ENCODE results near the gene ZNF646. TPM values are rescaled to one million over a fixed set of nuclear protein-coding genes. Genes with fewer than 3 reads are reported as not detected.

The ZNF646 gene
- total and polyA plus RNA-seq, 2 of the 13 experiments (the other 11 are each of a cell fraction or from before 2014, with no cell fraction given) = 3.4 to 10.9 TPM

DNA sequence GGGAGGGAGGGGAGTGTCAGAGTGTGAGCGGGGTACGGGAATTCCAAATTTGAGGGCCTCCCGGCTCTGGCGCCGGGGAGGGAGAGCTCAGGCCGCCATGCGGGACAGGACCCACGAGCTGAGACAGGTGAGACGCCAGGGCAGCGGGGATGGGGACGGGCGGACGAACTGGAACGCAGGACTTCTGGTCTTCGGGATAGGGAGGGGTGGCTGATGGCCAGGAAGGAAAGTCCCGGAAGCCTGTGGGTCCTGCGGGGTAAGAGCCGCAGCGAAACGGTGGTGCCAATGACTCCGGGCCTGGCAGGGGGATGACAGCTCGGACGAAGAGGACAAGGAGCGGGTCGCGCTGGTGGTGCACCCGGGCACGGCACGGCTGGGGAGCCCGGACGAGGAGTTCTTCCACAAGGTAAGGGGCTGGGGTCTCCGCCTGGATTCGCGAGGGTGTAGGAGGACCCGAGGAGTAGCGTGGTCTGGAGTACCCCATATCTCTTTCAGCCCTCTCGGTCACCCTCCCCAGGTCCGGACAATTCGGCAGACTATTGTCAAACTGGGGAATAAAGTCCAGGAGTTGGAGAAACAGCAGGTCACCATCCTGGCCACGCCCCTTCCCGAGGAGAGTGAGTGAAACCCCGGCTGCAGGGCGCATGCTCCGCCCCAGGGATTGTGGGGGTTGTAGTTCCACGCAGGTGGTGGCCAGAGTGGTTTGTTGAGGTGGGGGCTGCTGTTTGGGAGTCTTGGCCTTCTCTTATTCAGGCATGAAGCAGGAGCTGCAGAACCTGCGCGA is 40.3 kb upstream of the ZNF646 start (continued):
- TF ChIP-seq, protein P1, sequence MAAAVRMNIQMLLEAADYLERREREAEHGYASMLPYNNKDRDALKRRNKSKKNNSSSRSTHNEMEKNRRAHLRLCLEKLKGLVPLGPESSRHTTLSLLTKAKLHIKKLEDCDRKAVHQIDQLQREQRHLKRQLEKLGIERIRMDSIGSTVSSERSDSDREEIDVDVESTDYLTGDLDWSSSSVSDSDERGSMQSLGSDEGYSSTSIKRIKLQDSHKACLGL (CRISPR knock-in tag; IDR thresholded peaks at IDR 0.05) = peak; percentile 15; the same call in 1 of the 2 replicates
- no peak; the same call in 1 of the 2 replicates for TF ChIP-seq KAT7 (CRISPR knock-in tag; IDR thresholded peaks at IDR 0.05; ENCODE audit: borderline replicate concordance)
- TF ChIP-seq GATAD1 (CRISPR knock-in tag; IDR thresholded peaks at IDR 0.05) = peak; percentile 68
- TF ChIP-seq, protein P2, sequence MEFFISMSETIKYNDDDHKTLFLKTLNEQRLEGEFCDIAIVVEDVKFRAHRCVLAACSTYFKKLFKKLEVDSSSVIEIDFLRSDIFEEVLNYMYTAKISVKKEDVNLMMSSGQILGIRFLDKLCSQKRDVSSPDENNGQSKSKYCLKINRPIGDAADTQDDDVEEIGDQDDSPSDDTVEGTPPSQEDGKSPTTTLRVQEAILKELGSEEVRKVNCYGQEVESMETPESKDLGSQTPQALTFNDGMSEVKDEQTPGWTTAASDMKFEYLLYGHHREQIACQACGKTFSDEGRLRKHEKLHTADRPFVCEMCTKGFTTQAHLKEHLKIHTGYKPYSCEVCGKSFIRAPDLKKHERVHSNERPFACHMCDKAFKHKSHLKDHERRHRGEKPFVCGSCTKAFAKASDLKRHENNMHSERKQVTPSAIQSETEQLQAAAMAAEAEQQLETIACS (CRISPR knock-in tag; IDR thresholded peaks at IDR 0.05) = no peak
- TF ChIP-seq, protein P3, sequence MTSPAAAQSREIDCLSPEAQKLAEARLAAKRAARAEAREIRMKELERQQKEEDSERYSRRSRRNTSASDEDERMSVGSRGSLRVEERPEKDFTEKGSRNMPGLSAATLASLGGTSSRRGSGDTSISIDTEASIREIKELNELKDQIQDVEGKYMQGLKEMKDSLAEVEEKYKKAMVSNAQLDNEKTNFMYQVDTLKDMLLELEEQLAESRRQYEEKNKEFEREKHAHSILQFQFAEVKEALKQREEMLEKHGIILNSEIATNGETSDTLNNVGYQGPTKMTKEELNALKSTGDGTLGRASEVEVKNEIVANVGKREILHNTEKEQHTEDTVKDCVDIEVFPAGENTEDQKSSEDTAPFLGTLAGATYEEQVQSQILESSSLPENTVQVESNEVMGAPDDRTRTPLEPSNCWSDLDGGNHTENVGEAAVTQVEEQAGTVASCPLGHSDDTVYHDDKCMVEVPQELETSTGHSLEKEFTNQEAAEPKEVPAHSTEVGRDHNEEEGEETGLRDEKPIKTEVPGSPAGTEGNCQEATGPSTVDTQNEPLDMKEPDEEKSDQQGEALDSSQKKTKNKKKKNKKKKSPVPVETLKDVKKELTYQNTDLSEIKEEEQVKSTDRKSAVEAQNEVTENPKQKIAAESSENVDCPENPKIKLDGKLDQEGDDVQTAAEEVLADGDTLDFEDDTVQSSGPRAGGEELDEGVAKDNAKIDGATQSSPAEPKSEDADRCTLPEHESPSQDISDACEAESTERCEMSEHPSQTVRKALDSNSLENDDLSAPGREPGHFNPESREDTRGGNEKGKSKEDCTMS (CRISPR knock-in tag; conservative IDR thresholded peaks at IDR 0.05) = no peak
- no peak for TF ChIP-seq U2AF1 (optimal IDR thresholded peaks at IDR 0.05; ENCODE audit: low read depth, low read length)
- TF ChIP-seq TGIF2 (CRISPR knock-in tag; IDR thresholded peaks at IDR 0.05) = no peak
- no peak for TF ChIP-seq CCAR2 (optimal IDR thresholded peaks at IDR 0.05; ENCODE audit: low read depth, low read length)
- TF ChIP-seq, protein P4, sequence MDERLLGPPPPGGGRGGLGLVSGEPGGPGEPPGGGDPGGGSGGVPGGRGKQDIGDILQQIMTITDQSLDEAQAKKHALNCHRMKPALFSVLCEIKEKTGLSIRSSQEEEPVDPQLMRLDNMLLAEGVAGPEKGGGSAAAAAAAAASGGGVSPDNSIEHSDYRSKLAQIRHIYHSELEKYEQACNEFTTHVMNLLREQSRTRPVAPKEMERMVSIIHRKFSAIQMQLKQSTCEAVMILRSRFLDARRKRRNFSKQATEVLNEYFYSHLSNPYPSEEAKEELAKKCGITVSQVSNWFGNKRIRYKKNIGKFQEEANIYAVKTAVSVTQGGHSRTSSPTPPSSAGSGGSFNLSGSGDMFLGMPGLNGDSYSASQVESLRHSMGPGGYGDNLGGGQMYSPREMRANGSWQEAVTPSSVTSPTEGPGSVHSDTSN (CRISPR knock-in tag; IDR thresholded peaks at IDR 0.05) = no peak
- TF ChIP-seq, protein P5, sequence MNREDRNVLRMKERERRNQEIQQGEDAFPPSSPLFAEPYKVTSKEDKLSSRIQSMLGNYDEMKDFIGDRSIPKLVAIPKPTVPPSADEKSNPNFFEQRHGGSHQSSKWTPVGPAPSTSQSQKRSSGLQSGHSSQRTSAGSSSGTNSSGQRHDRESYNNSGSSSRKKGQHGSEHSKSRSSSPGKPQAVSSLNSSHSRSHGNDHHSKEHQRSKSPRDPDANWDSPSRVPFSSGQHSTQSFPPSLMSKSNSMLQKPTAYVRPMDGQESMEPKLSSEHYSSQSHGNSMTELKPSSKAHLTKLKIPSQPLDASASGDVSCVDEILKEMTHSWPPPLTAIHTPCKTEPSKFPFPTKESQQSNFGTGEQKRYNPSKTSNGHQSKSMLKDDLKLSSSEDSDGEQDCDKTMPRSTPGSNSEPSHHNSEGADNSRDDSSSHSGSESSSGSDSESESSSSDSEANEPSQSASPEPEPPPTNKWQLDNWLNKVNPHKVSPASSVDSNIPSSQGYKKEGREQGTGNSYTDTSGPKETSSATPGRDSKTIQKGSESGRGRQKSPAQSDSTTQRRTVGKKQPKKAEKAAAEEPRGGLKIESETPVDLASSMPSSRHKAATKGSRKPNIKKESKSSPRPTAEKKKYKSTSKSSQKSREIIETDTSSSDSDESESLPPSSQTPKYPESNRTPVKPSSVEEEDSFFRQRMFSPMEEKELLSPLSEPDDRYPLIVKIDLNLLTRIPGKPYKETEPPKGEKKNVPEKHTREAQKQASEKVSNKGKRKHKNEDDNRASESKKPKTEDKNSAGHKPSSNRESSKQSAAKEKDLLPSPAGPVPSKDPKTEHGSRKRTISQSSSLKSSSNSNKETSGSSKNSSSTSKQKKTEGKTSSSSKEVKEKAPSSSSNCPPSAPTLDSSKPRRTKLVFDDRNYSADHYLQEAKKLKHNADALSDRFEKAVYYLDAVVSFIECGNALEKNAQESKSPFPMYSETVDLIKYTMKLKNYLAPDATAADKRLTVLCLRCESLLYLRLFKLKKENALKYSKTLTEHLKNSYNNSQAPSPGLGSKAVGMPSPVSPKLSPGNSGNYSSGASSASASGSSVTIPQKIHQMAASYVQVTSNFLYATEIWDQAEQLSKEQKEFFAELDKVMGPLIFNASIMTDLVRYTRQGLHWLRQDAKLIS (CRISPR knock-in tag; IDR thresholded peaks at IDR 0.05) = no peak
- TF ChIP-seq YEATS4 (CRISPR knock-in tag; IDR thresholded peaks at IDR 0.05; ENCODE audit: borderline replicate concordance) = peak; percentile 75; the same call in 1 of the 2 replicates
- TF ChIP-seq SRF (IDR thresholded peaks at IDR 0.05; ENCODE audit: low read depth, low read length) = no peak
- no peak for TF ChIP-seq CENPT (CRISPR knock-in tag; IDR thresholded peaks at IDR 0.05; ENCODE audit: low read depth)
- no peak for TF ChIP-seq ZNF432 (CRISPR knock-in tag; IDR thresholded peaks at IDR 0.05; ENCODE audit: borderline replicate concordance)
- TF ChIP-seq ISL2 (CRISPR knock-in tag; IDR thresholded peaks at IDR 0.05) = 0 out of 2 replicates have a peak, but pooled peaks have one; percentile 36
- peak; percentile 26; the same call in 1 of the 2 replicates for TF ChIP-seq ZNF430 (CRISPR knock-in tag; IDR thresholded peaks at IDR 0.05)
